H1 (cell line): ENCODE results near the gene SCN8A. TPM values are rescaled to one million over a fixed set of nuclear protein-coding genes. Genes with fewer than 3 reads are reported as not detected.

Experiments used
- CTCF ChIA-PET: fragments of 300-600 bp; sonication (Branson Sonifier 250); formaldehyde crosslinking; loops from one replicate; lab custom pipeline; 2021; ENCODE audit not compliant: partially characterized antibody; lab: Charles Lee
- POLR2A ChIA-PET: fragments of 300-600 bp; sonication (Branson Sonifier 250); formaldehyde crosslinking; loops from one replicate; lab custom pipeline; 2021; ENCODE audit warnings: inconsistent platforms; ENCODE audit not compliant: partially characterized antibody; lab: Charles Lee
- DNase-seq, 2 experiments: peaks; one replicate each; pipeline versions ENCODE4 v3.0.0 to v3.0.0-alpha.2; 2010 to 2022; ENCODE audit warnings: low spot score in 2 of 2, low read depth in 1 of 2, mixed read lengths in 1 of 2
- FAIRE-seq: peaks from 2 replicates; lab custom pipeline; 2011; peaks lifted over from hg19 to GRCh38; lab: Jason Lieb, UNC
- H2AFZ ChIP-seq: 2 replicates; pipeline ENCODE4 v1.8.1; 2012; ENCODE audit warnings: low read length, inconsistent platforms
- H2AK5ac ChIP-seq: 2 replicates; pipeline ENCODE4 v1.6.1; 2013; ENCODE audit warnings: low read depth, low read length
- H2BK120ac ChIP-seq: replicated peaks from 2 replicates; pipeline ENCODE3; 2013; ENCODE audit warnings: low read depth, low read length, inconsistent platforms
- H2BK12ac ChIP-seq: 2 replicates; pipeline ENCODE4 v1.6.1; 2013; ENCODE audit warnings: low read depth, low read length
- H2BK15ac ChIP-seq: 2 replicates; pipeline ENCODE4 v1.6.1; 2013; ENCODE audit warnings: low read length
- H2BK20ac ChIP-seq: 2 replicates; pipeline ENCODE4 v1.6.1; 2013; ENCODE audit warnings: low read length
- H2BK5ac ChIP-seq: 2 replicates; pipeline ENCODE4 v1.6.1; 2013; ENCODE audit warnings: low read depth, low read length
- H3K14ac ChIP-seq: 2 replicates; pipeline ENCODE4 v1.6.1; 2013; ENCODE audit warnings: inconsistent platforms; ENCODE audit not compliant: insufficient read length
- H3K18ac ChIP-seq: 2 replicates; pipeline ENCODE4 v1.6.1; 2013; ENCODE audit warnings: low read length; ENCODE audit errors: extremely low read depth
- H3K23ac ChIP-seq: 2 replicates; pipeline ENCODE4 v1.6.1; 2013; ENCODE audit warnings: inconsistent platforms; ENCODE audit not compliant: insufficient read length
- H3K23me2 ChIP-seq: 2 replicates; pipeline ENCODE4 v1.6.1; 2013; ENCODE audit warnings: low read depth, low read length
- H3K27ac ChIP-seq: 2 replicates; pipeline ENCODE4 v1.6.1; 2011; ENCODE audit warnings: low read depth, low read length, inconsistent platforms
- H3K27me3 ChIP-seq, 4 experiments: replicated peaks in 1 of 4; 1 replicate in 1 of 4; 2 replicates in 3 of 4; pipeline versions ENCODE4 v1.6.1 to v1.8.1; 2011 to 2013; ENCODE audit warnings: low read length in 3 of 4, mild to moderate bottlenecking in 3 of 4, inconsistent platforms in 2 of 4, mixed read lengths in 2 of 4, moderate library complexity in 1 of 4; ENCODE audit not compliant: control insufficient read depth in 3 of 4, insufficient read depth in 3 of 4; ENCODE audit errors: extremely low read depth in 1 of 4
- H3K36me3 ChIP-seq, 4 experiments: 2 replicates each; pipeline versions ENCODE4 v1.6.1 to v1.8.1; 2011 to 2013; ENCODE audit warnings: mild to moderate bottlenecking in 4 of 4, low read length in 3 of 4, moderate library complexity in 2 of 4, control low read depth in 1 of 4, inconsistent platforms in 1 of 4; ENCODE audit not compliant: insufficient read depth in 4 of 4, control insufficient read depth in 2 of 4
- H3K4ac ChIP-seq: replicated peaks from 2 replicates; pipeline ENCODE3; 2013; ENCODE audit warnings: low read length, low read depth, mixed read lengths, inconsistent platforms; ENCODE audit not compliant: insufficient read length
- H3K4me1 ChIP-seq, 4 experiments: replicated peaks in 1 of 4; 1 replicate in 1 of 4; 2 replicates in 3 of 4; pipeline versions ENCODE4 v1.6.1 to v1.8.1; 2011 to 2013; ENCODE audit warnings: low read length in 3 of 4, inconsistent platforms in 2 of 4, mixed read lengths in 1 of 4; ENCODE audit not compliant: insufficient read depth in 4 of 4, control insufficient read depth in 3 of 4
- H3K4me2 ChIP-seq, 2 experiments: 2 replicates each; pipeline versions ENCODE4 v1.6.1 to v1.8.1; 2011 to 2013; ENCODE audit warnings: low read depth in 2 of 2, low read length in 2 of 2, control low read depth in 1 of 2, inconsistent platforms in 1 of 2, mild to moderate bottlenecking in 1 of 2; ENCODE audit not compliant: insufficient read depth in 1 of 2
- H3K4me3 ChIP-seq, 4 experiments: fragments of 200-600, 300-600 bp in 1 of 4; sonication (generic), shearing (Covaris generic), sonication (Bioruptor Twin) in 1 of 4; 2 replicates each; pipeline versions ENCODE4 v1.5.1 to v1.8.1; 2011 to 2016; ENCODE audit warnings: low read length in 4 of 4, low read depth in 3 of 4, control low read depth in 2 of 4, inconsistent platforms in 2 of 4, mild to moderate bottlenecking in 2 of 4, mixed read lengths in 1 of 4, moderate library complexity in 1 of 4; ENCODE audit not compliant: insufficient read depth in 2 of 4; ENCODE audit errors: extremely low read depth in 1 of 4
- H3K56ac ChIP-seq: replicated peaks from 2 replicates; pipeline ENCODE3; 2013; ENCODE audit warnings: low read depth, mild to moderate bottlenecking, mixed read lengths, low read length, inconsistent platforms; ENCODE audit not compliant: insufficient read length
- H3K79me1 ChIP-seq: 2 replicates; pipeline ENCODE4 v1.6.1; 2013; ENCODE audit warnings: low read depth, low read length, control low read depth
- H3K79me2 ChIP-seq, 2 experiments: 2 replicates each; pipeline versions ENCODE4 v1.6.1 to v1.8.1; 2012 to 2013; ENCODE audit warnings: low read length in 2 of 2, mild to moderate bottlenecking in 2 of 2, inconsistent platforms in 1 of 2; ENCODE audit not compliant: insufficient read depth in 2 of 2, control insufficient read depth in 1 of 2
- H3K9ac ChIP-seq, 4 experiments: replicated peaks in 1 of 4; 1 replicate in 1 of 4; 2 replicates in 3 of 4; pipeline versions ENCODE4 v1.6.1 to v1.8.1; 2011 to 2013; ENCODE audit warnings: low read depth in 3 of 4, low read length in 3 of 4, control low read depth in 2 of 4, mild to moderate bottlenecking in 2 of 4, moderate library complexity in 2 of 4, inconsistent platforms in 1 of 4; ENCODE audit errors: extremely low read depth in 1 of 4
- H3K9me3 ChIP-seq, 2 experiments: 2 replicates each; pipeline versions ENCODE4 v1.6.1 to v1.8.1; 2012 to 2013; ENCODE audit warnings: mild to moderate bottlenecking in 2 of 2, moderate library complexity in 2 of 2, control low read depth in 1 of 2, inconsistent platforms in 1 of 2, low read depth in 1 of 2, low read length in 1 of 2, mixed read lengths in 1 of 2; ENCODE audit not compliant: insufficient read depth in 2 of 2
- H4K20me1 ChIP-seq, 2 experiments: replicated peaks in 1 of 2; 2 replicates each; pipeline versions ENCODE3 to v1.8.1; 2011 to 2013; ENCODE audit warnings: inconsistent platforms in 2 of 2, low read length in 2 of 2, mild to moderate bottlenecking in 1 of 2; ENCODE audit not compliant: insufficient read depth in 2 of 2, control insufficient read depth in 1 of 2
- H4K5ac ChIP-seq: 2 replicates; pipeline ENCODE4 v1.6.1; 2013; ENCODE audit warnings: low read length, low read depth, mixed read lengths, inconsistent platforms; ENCODE audit not compliant: insufficient read length
- H4K8ac ChIP-seq: 2 replicates; pipeline ENCODE4 v1.8.0; 2013; ENCODE audit warnings: mild to moderate bottlenecking, moderate library complexity, low read length, inconsistent platforms; ENCODE audit not compliant: insufficient read depth; ENCODE audit errors: extremely low read depth
- H4K91ac ChIP-seq: replicated peaks from 2 replicates; pipeline ENCODE3; 2013; ENCODE audit warnings: low read length, mixed read lengths, inconsistent platforms; ENCODE audit not compliant: insufficient read length
- BACH1 ChIP-seq: IDR thresholded peaks from 2 replicates; pipeline ENCODE4 v1.6.1; 2012; ENCODE audit warnings: low read length, improper control_type of control experiment
- CHD1 ChIP-seq: IDR thresholded peaks from 2 replicates; pipeline ENCODE4 v1.6.1; 2012; ENCODE audit warnings: low read depth, low read length, improper control_type of control experiment
- CTBP2 ChIP-seq: IDR thresholded peaks from 2 replicates; pipeline ENCODE4 v1.7.0; 2011; ENCODE audit warnings: borderline replicate concordance, mild to moderate bottlenecking, moderate library complexity, mixed read lengths, low read length; ENCODE audit not compliant: insufficient read depth, insufficient read length
- GABPA ChIP-seq: IDR thresholded peaks from 2 replicates; pipeline ENCODE4 v1.6.1; 2011; ENCODE audit warnings: mild to moderate bottlenecking, low read length, moderate library complexity, borderline replicate concordance; ENCODE audit not compliant: insufficient read depth
- KDM4A ChIP-seq: IDR thresholded peaks from one replicate; pipeline ENCODE4 v1.7.1; 2012; ENCODE audit warnings: low read depth, mild to moderate bottlenecking, moderate library complexity, low read length, inconsistent platforms; ENCODE audit not compliant: severe bottlenecking
- MAFK ChIP-seq: IDR thresholded peaks from 2 replicates; pipeline ENCODE4 v1.6.1; 2012; ENCODE audit warnings: low read depth, mild to moderate bottlenecking, improper control_type of control experiment, low read length
- PHF8 ChIP-seq: fragments of 200-600 bp; sonication (generic); conservative IDR thresholded peaks from 2 replicates; pipeline ENCODE4 v1.7.1; 2012; ENCODE audit warnings: low read depth, mild to moderate bottlenecking, inconsistent platforms, low read length, moderate library complexity
- RAD21 ChIP-seq, 2 experiments: IDR thresholded peaks in 1 of 2; conservative IDR thresholded peaks in 1 of 2; 2 replicates each; pipeline ENCODE4 v1.6.1; 2011; ENCODE audit warnings: low read depth in 2 of 2, low read length in 2 of 2, improper control_type of control experiment in 1 of 2, inconsistent platforms in 1 of 2, mild to moderate bottlenecking in 1 of 2, moderate library complexity in 1 of 2
- SP1 ChIP-seq: IDR thresholded peaks from 2 replicates; pipeline ENCODE4 v1.6.1; 2011; ENCODE audit warnings: low read depth, low read length
- WGBS, 2 experiments: shearing (Covaris generic) in 1 of 2; methylation state at CpG; one replicate each; pipeline versions ENCODE4 v1.1.6 to v1.1.7; 2013 to 2015; ENCODE audit warnings: low lambda C conversion rate in 2 of 2, mixed read lengths in 2 of 2, inconsistent platforms in 1 of 2, low coverage in 1 of 2, missing lambda C conversion rate in 1 of 2; ENCODE audit not compliant: insufficient replicate concordance in 2 of 2, insufficient coverage in 1 of 2, insufficient read length in 1 of 2; ENCODE audit errors: extremely low coverage in 1 of 2, missing lambda C conversion rate in 1 of 2; 5-methylcytosine and 5-hydroxymethylcytosine counted together
- polyA plus RNA-seq, 7 experiments: library from polyadenylated mRNA; depleted of rRNA in 3 of 7; stranded (reverse) in 5 of 7; unstranded in 2 of 7; fragments of >200 nt in 5 of 7; fragments of 200-250 nt in 2 of 7; gene quantifications; 1 replicate in 5 of 7; 2 replicates in 1 of 7; 4 replicates in 1 of 7; pipeline versions ENCODE4 v1.2.1 to v1.2.3, GENCODE V29; 2011 to 2013; ENCODE audit warnings: missing spikeins in 2 of 7, mixed read lengths in 2 of 7
- total RNA-seq: library from RNA; stranded (reverse); fragmentation: NEBNext Ultra II Directional; extraction: Animal tissue kit (Norgen Biotek cat#: 25700); gene quantifications from 2 replicates; pipeline ENCODE4 v1.2.1, GENCODE V29; 2021
- TF ChIP-seq, protein P1 (sequence below): IDR thresholded peaks from 2 replicates; pipeline ENCODE4 v1.6.1; 2011; ENCODE audit warnings: low read depth, mild to moderate bottlenecking, low read length; ENCODE audit not compliant: insufficient read depth
- TF ChIP-seq, protein P2 (sequence below): IDR thresholded peaks from 2 replicates; pipeline ENCODE4 v1.6.1; 2011; ENCODE audit warnings: low read length, improper control_type of control experiment

Gene SCN8A
- total and polyA plus RNA-seq, 2 of the 8 experiments (the other 6 are each of a cell fraction or from before 2014, with no cell fraction given), result 6.3 to 10.7 TPM

DNA sequence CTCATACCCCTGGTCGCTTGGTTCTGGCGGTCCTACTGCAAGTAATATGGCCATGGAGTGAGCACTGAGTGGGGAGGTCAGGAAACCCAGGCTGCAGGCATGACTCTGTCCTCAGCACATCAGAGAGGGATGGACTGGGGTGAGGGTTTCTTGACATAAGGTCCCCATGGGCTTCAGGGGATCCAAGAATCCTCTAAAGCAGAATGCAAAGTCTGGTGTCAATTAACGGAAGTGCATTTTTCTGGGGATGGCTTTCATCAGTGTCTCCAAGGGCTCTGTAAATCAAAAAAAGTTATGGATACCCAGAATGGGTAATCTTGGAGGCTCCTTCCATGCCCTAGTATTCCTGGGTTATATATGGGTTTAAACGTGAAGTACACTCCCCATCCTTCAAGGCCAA is 253.8 kb downstream of the SCN8A start:
- H3K56ac ChIP-seq, result no peak overlapping the region
- H2BK120ac ChIP-seq, result no peak overlapping the region
- CTCF ChIA-PET, result interaction anchor here (1.3 to 2.5 kb wide), 5 partner anchors 8 to 30 kb away, joined by 5 to 13 read pairs (median 6); no protein-coding TSS in a partner anchor
- no peak for TF ChIP-seq MAFK
- TF ChIP-seq, protein P1, sequence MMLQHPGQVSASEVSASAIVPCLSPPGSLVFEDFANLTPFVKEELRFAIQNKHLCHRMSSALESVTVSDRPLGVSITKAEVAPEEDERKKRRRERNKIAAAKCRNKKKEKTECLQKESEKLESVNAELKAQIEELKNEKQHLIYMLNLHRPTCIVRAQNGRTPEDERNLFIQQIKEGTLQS, result no peak
- no peak for TF ChIP-seq PHF8
- TF ChIP-seq CTBP2, result no peak
- no peak for TF ChIP-seq CHD1
- TF ChIP-seq, protein P2, sequence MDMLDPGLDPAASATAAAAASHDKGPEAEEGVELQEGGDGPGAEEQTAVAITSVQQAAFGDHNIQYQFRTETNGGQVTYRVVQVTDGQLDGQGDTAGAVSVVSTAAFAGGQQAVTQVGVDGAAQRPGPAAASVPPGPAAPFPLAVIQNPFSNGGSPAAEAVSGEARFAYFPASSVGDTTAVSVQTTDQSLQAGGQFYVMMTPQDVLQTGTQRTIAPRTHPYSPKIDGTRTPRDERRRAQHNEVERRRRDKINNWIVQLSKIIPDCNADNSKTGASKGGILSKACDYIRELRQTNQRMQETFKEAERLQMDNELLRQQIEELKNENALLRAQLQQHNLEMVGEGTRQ, result no peak
- TF ChIP-seq KDM4A, result no peak
- no peak for TF ChIP-seq GABPA
- TF ChIP-seq RAD21 (IDR thresholded peaks at IDR 0.05 in 1 of 2, conservative IDR thresholded peaks at IDR 0.05 in 1 of 2; ENCODE audit: low read depth in 2 of 2, low read length in 2 of 2), result no peak
- TF ChIP-seq BACH1, result no peak
- no peak for TF ChIP-seq SP1

More for the DNA sequence above, 253.8 kb downstream of the SCN8A start:
- Histone ChIP-seq H3K9ac (no peak overlapping the region), H3K23ac (no peak overlapping the region), H3K4me3 (no peak overlapping the region), H2BK15ac (no peak overlapping the region), H2BK20ac (no peak overlapping the region), H4K20me1 (peaks cover 2 to 14% of the 10 kb centered on the region in 2 experiments), H3K4me2 (no peak overlapping the region; a peak in 1 of 4 replicates), H3K4ac (no peak overlapping the region), H2BK12ac (no peak overlapping the region), H3K27me3 (peaks cover 0 to 10% (median 9%) of the 10 kb centered on the region in 4 experiments; a peak in 6 of 7 replicates), H3K18ac (no peak overlapping the region), H4K91ac (no peak overlapping the region), H2AK5ac (no peak overlapping the region), H3K79me2 (peaks cover 0 to 4% of the 10 kb centered on the region in 2 experiments; a peak in 2 of 4 replicates), H3K36me3 (no peaks in the 10 kb centered on the region), H2BK5ac (no peak overlapping the region), H2AFZ (no peak overlapping the region), H3K27ac (no peak overlapping the region), H3K79me1 (peaks cover 5% of the 10 kb centered on the region), H3K23me2 (peaks cover 18% of the 10 kb centered on the region; the same call in 1 of the 2 replicates), H3K9me3 (no peaks in the 10 kb centered on the region), H3K4me1 (peaks cover 12 to 42% (median 26%) of the 10 kb centered on the region in 4 experiments), H3K14ac (no peak overlapping the region), H4K8ac (no peak overlapping the region), H4K5ac (no peak overlapping the region)
- FAIRE-seq (no peak), DNase-seq (no peak)
- POLR2A ChIA-PET, result interaction anchor here (1.7 to 2.5 kb wide), 3 partner anchors 8 to 19 kb away, joined by 6 to 10 read pairs (median 8); no protein-coding TSS in a partner anchor
- 86% methylated on average over 4 of the region's 4 CpGs; no CpG with 5 or more reads in 1 of the 2 experiments for WGBS, 2 experiments
